HepG2 (cell line): ENCODE measurements around the gene MMP3. TPM values are rescaled to one million over a fixed set of nuclear protein-coding genes. Genes with fewer than 3 reads are reported as not detected.

Experiments used
- ATAC-seq: fragments of 200-7000 bp; cut with Tn5 transposase; 3 replicates; pipeline ENCODE4 v1.9.1; 2020; ENCODE audit warnings: mild to moderate bottlenecking, moderate library complexity
- BruUV-seq: library from RNA; stranded (reverse); fragments of 400-500 nt; replicated peaks from 2 replicates; lab custom pipeline; 2021; lab: Mats Ljungman, UMichigan
- CTCF ChIA-PET: fragments of 300-600 bp; formaldehyde crosslinking; extraction: SDS; loops from one replicate; lab custom pipeline; 2021; ENCODE audit warnings: low total read pairs, inconsistent platforms, low intra/inter-chr PET ratio; lab: Yijun Ruan, JAX
- POLR2A ChIA-PET: fragments of 350-600 bp; sonication (Branson Sonifier 250); formaldehyde crosslinking; loops from one replicate; lab custom pipeline; 2020; ENCODE audit warnings: antibody characterized with exemption, inconsistent platforms; lab: Yijun Ruan, JAX
- DNase-seq: peaks from one replicate; pipeline ENCODE4 v3.0.0-alpha.2; 2015; ENCODE audit warnings: low spot score
- FAIRE-seq: peaks from 3 replicates; lab custom pipeline; 2011; peaks lifted over from hg19 to GRCh38; lab: Jason Lieb, UNC
- H2AFZ ChIP-seq: one replicate; pipeline ENCODE4 v1.6.1; 2011; ENCODE audit warnings: low read length, inconsistent platforms
- H3K27ac ChIP-seq: fragments of 300-600 bp; 3 replicates; pipeline ENCODE4 v1.8.0; 2011; ENCODE audit warnings: mixed run types, mild to moderate bottlenecking, mixed read lengths, low read length, inconsistent platforms; ENCODE audit not compliant: insufficient read depth; ENCODE audit errors: extremely low read length
- H3K27me3 ChIP-seq, 2 experiments: fragments of 200-600 bp in 1 of 2; 2 replicates in 1 of 2; 3 replicates in 1 of 2; pipeline versions ENCODE4 v1.6.0 to v1.8.0; 2011; ENCODE audit warnings: low read length in 2 of 2, mild to moderate bottlenecking in 2 of 2, moderate library complexity in 2 of 2, inconsistent platforms in 1 of 2; ENCODE audit not compliant: insufficient read depth in 2 of 2, control insufficient read depth in 1 of 2
- H3K36me3 ChIP-seq, 2 experiments: fragments of 200-600 bp in 1 of 2; replicated peaks in 1 of 2; 2 replicates in 1 of 2; 3 replicates in 1 of 2; pipeline versions ENCODE4 v1.5.1 to v1.8.0; 2011; ENCODE audit warnings: low read length in 2 of 2, inconsistent platforms in 1 of 2; ENCODE audit not compliant: insufficient read depth in 2 of 2, control insufficient read depth in 1 of 2
- H3K4me1 ChIP-seq: 2 replicates; pipeline ENCODE4 v1.5.1; 2012; ENCODE audit warnings: low read length, inconsistent platforms; ENCODE audit not compliant: insufficient read depth
- H3K4me2 ChIP-seq: 2 replicates; pipeline ENCODE4 v1.6.0; 2011; ENCODE audit warnings: low read depth, low read length, inconsistent platforms
- H3K4me3 ChIP-seq, 3 experiments: fragments of 200-600 bp in 1 of 3; sonication (generic), shearing (Covaris generic) in 1 of 3; replicated peaks in 1 of 3; 2 replicates each; pipeline ENCODE4 v1.5.1; 2011 to 2016; ENCODE audit warnings: low read length in 3 of 3, inconsistent platforms in 2 of 3, low read depth in 2 of 3, mild to moderate bottlenecking in 2 of 3, control low read depth in 1 of 3, mixed read lengths in 1 of 3; ENCODE audit not compliant: insufficient read depth in 1 of 3
- H3K79me2 ChIP-seq: one replicate; pipeline ENCODE4 v1.6.1; 2011; ENCODE audit warnings: low read length, inconsistent platforms; ENCODE audit not compliant: insufficient read depth
- H3K9ac ChIP-seq: 2 replicates; pipeline ENCODE4 v1.6.0; 2011; ENCODE audit warnings: mild to moderate bottlenecking, low read depth, low read length, inconsistent platforms; ENCODE audit not compliant: insufficient read depth
- H3K9me3 ChIP-seq: 2 replicates; pipeline ENCODE4 v1.5.1; 2012; ENCODE audit warnings: mild to moderate bottlenecking, low read length
- H4K20me1 ChIP-seq: 2 replicates; pipeline ENCODE4 v1.6.0; 2011; ENCODE audit warnings: inconsistent platforms, mild to moderate bottlenecking, low read length, moderate library complexity; ENCODE audit not compliant: insufficient read depth
- AFF4 ChIP-seq: sonication (generic); formaldehyde crosslinking; IDR thresholded peaks from 2 replicates; pipeline ENCODE4 v1.4.0; 2020; ENCODE audit warnings: missing genetic modification reagents
- ATF7-NPFF ChIP-seq: sonication (generic); formaldehyde crosslinking; IDR thresholded peaks from 2 replicates; pipeline ENCODE4 v1.8.1; 2023; ENCODE audit warnings: mild to moderate bottlenecking, low read depth, missing genetic modification reagents, moderate library complexity
- DNMT1 ChIP-seq: sonication (generic); formaldehyde crosslinking; IDR thresholded peaks from 2 replicates; pipeline ENCODE4 v1.5.1; 2020; ENCODE audit warnings: mild to moderate bottlenecking, missing genetic modification reagents
- DRAP1 ChIP-seq: IDR thresholded peaks from 2 replicates; pipeline ENCODE4 v1.6.1; 2016; ENCODE audit warnings: missing genetic modification reagents, missing compliant biosample characterization
- FOXA3 ChIP-seq: IDR thresholded peaks from 2 replicates; pipeline ENCODE4 v1.6.1; 2016; ENCODE audit warnings: missing genetic modification reagents, missing compliant biosample characterization
- FOXJ3 ChIP-seq: sonication (generic); formaldehyde crosslinking; IDR thresholded peaks from 2 replicates; pipeline ENCODE4 v1.4.0; 2020; ENCODE audit warnings: missing genetic modification reagents, mild to moderate bottlenecking, borderline replicate concordance
- GTF3A ChIP-seq: sonication (generic); formaldehyde crosslinking; conservative IDR thresholded peaks from 2 replicates; pipeline ENCODE4 v1.4.0; 2020; ENCODE audit warnings: mild to moderate bottlenecking, missing genetic modification reagents
- HDAC6 ChIP-seq: fragments of 200-600 bp; sonication (generic); IDR thresholded peaks from 2 replicates; pipeline ENCODE4 v1.7.0; 2017; ENCODE audit warnings: mild to moderate bottlenecking, antibody characterized with exemption, low read length, low read depth
- MAFF ChIP-seq: IDR thresholded peaks from 2 replicates; pipeline ENCODE4 v1.6.1; 2011; ENCODE audit warnings: low read depth, low read length, improper control_type of control experiment
- NAIF1 ChIP-seq: sonication (generic); formaldehyde crosslinking; IDR thresholded peaks from 2 replicates; pipeline ENCODE4 v1.5.0; 2020; ENCODE audit warnings: mild to moderate bottlenecking, missing genetic modification reagents, borderline replicate concordance
- PLRG1 ChIP-seq: fragments of 450-650 bp; conservative IDR thresholded peaks from 2 replicates; pipeline ENCODE4 v1.6.1; 2016
- ZMAT5 ChIP-seq: sonication (generic); formaldehyde crosslinking; IDR thresholded peaks from 2 replicates; pipeline ENCODE4 v1.5.0; 2020; ENCODE audit warnings: mild to moderate bottlenecking, low read depth, missing genetic modification reagents, borderline replicate concordance
- ZNF446 ChIP-seq: sonication (generic); formaldehyde crosslinking; IDR thresholded peaks from 2 replicates; pipeline ENCODE4 v1.5.0; 2020; ENCODE audit warnings: mild to moderate bottlenecking, missing genetic modification reagents
- ZNF580 ChIP-seq: IDR thresholded peaks from 2 replicates; pipeline ENCODE4 v1.6.1; 2016; ENCODE audit warnings: low read depth, borderline replicate concordance
- WGBS: methylation state at CpG from one replicate; pipeline ENCODE4 v1.1.6; 2017; ENCODE audit warnings: low lambda C conversion rate; 5-methylcytosine and 5-hydroxymethylcytosine counted together
- in situ Hi-C: cut with HindIII; loops from 2 replicates; pipeline ENCODE4 v1.10.0; 2017; ENCODE audit warnings: low pct_unique_long_range_greater_than_20kb; ENCODE audit not compliant: extremely low pct_ligation_motif_present
- intact Hi-C: fragments of 100-400 bp; cut with micrococcal nuclease; formaldehyde crosslinking; loops from one replicate; pipeline ENCODE4 v1.10.0; 2022; ENCODE audit not compliant: unreplicated experiment
- polyA plus RNA-seq, 8 experiments: library from polyadenylated mRNA; depleted of rRNA in 3 of 8; stranded (reverse) in 7 of 8; unstranded in 1 of 8; fragments of >200 nt; fragmentation: Illumina TruSeq in 4 of 8; extraction: Trizol in 4 of 8; gene quantifications; 2 replicates each; pipeline versions ENCODE4 v1.2.1 to v1.2.3, GENCODE V29; 2011 to 2016; ENCODE audit warnings: low read depth in 4 of 8, missing spikeins in 1 of 8, mixed read lengths in 1 of 8; ENCODE audit not compliant: insufficient read depth in 1 of 8
- total RNA-seq, 5 experiments: library from RNA; depleted of rRNA; stranded (reverse); fragments of >200 nt; fragmentation: Illumina TruSeq; extraction: Trizol; gene quantifications; 2 replicates each; pipeline ENCODE4 v1.2.3, GENCODE V29; 2016; ENCODE audit warnings: low read depth in 1 of 5

The MMP3 gene
- total and polyA plus RNA-seq, 2 of the 13 experiments (the other 11 are each of a cell fraction or from before 2014, with no cell fraction given), result 1.2 to 1.5 TPM

- ChIA-PET CTCF (no interaction called here), POLR2A (no interaction called here)
- in situ Hi-C loops (no loop called here), intact Hi-C loops (no loop called here)
- no peaks in the 10 kb centered on the region for H3K79me2 ChIP-seq
- H3K9ac ChIP-seq, result no peak overlapping the region
- no peaks in the 10 kb centered on the region for H3K4me1 ChIP-seq
- no TSS peak for BruUV-seq
- H3K4me3 ChIP-seq, result no peak overlapping the region
- no peak overlapping the region for H2AFZ ChIP-seq
- no peak for ATAC-seq
- H3K4me2 ChIP-seq, result no peak overlapping the region
- no peaks in the 10 kb centered on the region for H3K27me3 ChIP-seq
- no peak overlapping the region for H3K27ac ChIP-seq
- H3K9me3 ChIP-seq, result no peaks in the 10 kb centered on the region
- WGBS, result 19% methylated on average over 3 of the region's 3 CpGs
- no peak for FAIRE-seq
- H3K36me3 ChIP-seq, result no peaks in the 10 kb centered on the region
- H4K20me1 ChIP-seq, result no peaks in the 10 kb centered on the region
- no peak for DNase-seq
- no peak for TF ChIP-seq GTF3A (CRISPR knock-in tag)
- TF ChIP-seq FOXJ3, result no peak
- no peak for TF ChIP-seq HDAC6
- TF ChIP-seq ZNF446 (CRISPR knock-in tag), result no peak
- no peak for TF ChIP-seq NAIF1 (CRISPR knock-in tag)
- no peak for TF ChIP-seq PLRG1
- no peak for TF ChIP-seq MAFF
- TF ChIP-seq ZMAT5, result no peak
- TF ChIP-seq ZNF580 (CRISPR knock-in tag), result no peak
- TF ChIP-seq AFF4 (CRISPR knock-in tag), result no peak
- TF ChIP-seq ATF7-NPFF (CRISPR knock-in tag), result no peak
- TF ChIP-seq DNMT1 (CRISPR knock-in tag), result no peak
- TF ChIP-seq FOXA3, result no peak
- no peak for TF ChIP-seq DRAP1 (CRISPR knock-in tag)
Measured at GRCh38 chr11:102853055-102853454, 9.6 kb upstream of the MMP3 start.
